Measurements from ENCODE around the gene ERG28.
"Not testable (repeated sequence)": the region's sequence is repeated elsewhere in the genome, so short reads cannot be mapped to it uniquely, and the experiment has no call there.

ERG28 gene, protein sequence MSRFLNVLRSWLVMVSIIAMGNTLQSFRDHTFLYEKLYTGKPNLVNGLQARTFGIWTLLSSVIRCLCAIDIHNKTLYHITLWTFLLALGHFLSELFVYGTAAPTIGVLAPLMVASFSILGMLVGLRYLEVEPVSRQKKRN
- long read RNA-seq, donor 1, transcript ERG28-201 (5 exons, 2,633 nt): major isoform, 62 of 72 reads
- long read RNA-seq, donor 1, partial matches to known transcripts: 10 of 72 reads
- long read RNA-seq, donor 1, other reads (novel, unspliced or antisense): 0 of 72 reads
- long read RNA-seq, donor 2, transcript ERG28-201 (5 exons, 2,633 nt): major isoform, 41 of 41 reads
- long read RNA-seq, donor 2, partial matches to known transcripts: 0 of 41 reads
- long read RNA-seq, donor 2, other reads (novel, unspliced or antisense): 0 of 41 reads
- long read RNA-seq, donor 3, transcript ERG28-201 (5 exons, 2,633 nt): major isoform, 28 of 28 reads
- long read RNA-seq, donor 3, partial matches to known transcripts: 0 of 28 reads
- long read RNA-seq, donor 3, other reads (novel, unspliced or antisense): 0 of 28 reads
- long read RNA-seq, donor 4, transcript ERG28-201 (5 exons, 2,633 nt): major isoform, 39 of 39 reads
- long read RNA-seq, donor 4, partial matches to known transcripts: 0 of 39 reads
- long read RNA-seq, donor 4, other reads (novel, unspliced or antisense): 0 of 39 reads
- long read RNA-seq, donor 5, transcript ERG28-201 (5 exons, 2,633 nt): major isoform, 43 of 50 reads
- long read RNA-seq, donor 5, partial matches to known transcripts: 7 of 50 reads
- long read RNA-seq, donor 5, other reads (novel, unspliced or antisense): 0 of 50 reads
- long read RNA-seq, donor 6, transcript ERG28-201 (5 exons, 2,633 nt): major isoform, 43 of 43 reads
- long read RNA-seq, donor 6, partial matches to known transcripts: 0 of 43 reads
- long read RNA-seq, donor 6, other reads (novel, unspliced or antisense): 0 of 43 reads
- long read RNA-seq, donor 7: 0 reads
- long read RNA-seq, donor 8, transcript ERG28-201 (5 exons, 2,633 nt): major isoform, 45 of 57 reads
- long read RNA-seq, donor 8, partial matches to known transcripts: 5 of 57 reads
- long read RNA-seq, donor 8, other reads (novel, unspliced or antisense): 7 of 57 reads

DNA sequence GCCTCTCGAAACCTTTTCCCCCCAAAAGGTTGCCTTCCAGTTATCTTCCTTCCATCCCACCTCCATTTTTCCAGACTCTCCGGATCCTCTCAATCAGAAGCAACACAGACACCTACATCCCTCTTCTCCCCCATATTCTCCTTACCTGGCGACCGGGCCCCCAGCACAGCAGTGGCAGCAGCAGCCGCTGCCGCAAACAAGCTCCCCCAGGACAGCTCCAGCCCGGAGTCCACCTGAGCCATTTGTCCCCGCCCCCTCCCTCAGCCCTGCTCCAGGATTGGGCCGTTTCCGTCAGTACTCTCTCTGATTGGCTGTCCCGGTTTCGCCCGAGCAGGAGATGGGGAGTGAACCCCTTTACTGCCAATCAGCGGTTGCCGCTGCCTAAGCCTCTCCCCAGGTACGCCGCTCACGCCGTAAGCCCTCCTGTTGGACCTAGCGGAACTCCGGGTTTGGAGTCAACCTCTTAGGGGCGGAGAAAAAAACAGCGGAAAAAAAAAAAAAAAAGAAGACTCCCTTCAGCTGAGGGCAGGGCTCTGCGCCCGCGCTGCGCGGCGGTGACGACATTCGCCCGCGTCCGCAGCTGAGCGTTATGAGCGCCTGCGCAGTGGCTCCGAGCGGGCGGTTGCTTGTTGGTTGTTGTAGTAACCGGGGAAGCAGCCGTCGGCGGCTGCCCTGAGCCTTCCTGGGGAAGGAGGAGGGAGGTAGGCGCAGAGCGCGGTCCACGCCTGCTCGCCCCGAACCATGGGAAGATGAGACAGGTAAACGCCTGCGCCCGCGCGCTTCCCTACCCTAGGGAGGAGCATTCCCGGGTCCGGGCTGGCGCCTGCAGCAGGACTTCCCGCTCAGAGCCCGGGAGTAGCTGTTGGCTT, at the start of gene ERG28, which contains the start of gene TTLL5:
Gene ERG28, minus strand, starts transcription at position 247 of the 869 bp plus-strand sequence. CDS start 3,374 bp downstream, outside the sequence.
Gene TTLL5, plus strand, starts transcription at position 617 of the 869 bp plus-strand sequence. CDS start 1,904 bp downstream, outside the sequence.
- peak; percentile 98 for DNase-seq

DNA sequence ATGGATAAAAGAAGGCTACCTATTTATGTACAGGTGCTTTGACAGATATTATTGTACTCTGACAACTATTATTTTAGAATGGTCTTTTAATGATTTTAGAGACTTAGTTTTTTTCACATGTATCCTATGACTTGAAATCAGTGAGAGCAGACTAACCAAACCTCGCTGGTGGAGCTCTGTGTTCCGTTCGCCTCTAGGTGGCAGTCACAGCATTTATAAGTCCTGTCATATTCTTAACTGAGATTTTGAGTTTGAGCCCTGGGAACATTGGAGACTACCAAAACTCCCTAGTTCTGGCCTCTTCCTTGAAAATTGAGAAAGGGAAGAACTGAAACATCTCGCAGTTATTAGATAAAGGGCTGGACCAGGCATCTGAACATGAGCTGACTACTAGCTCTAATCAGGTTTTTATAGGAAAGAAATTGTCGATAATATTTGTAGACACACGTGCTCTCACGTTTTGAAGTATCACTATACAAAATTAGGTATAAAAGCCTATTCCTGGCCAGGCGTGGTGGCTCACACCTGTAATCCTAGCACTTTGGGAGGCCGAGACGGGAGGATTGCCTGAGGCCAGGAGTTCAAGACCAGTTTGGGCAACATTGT, 48.6 kb upstream of the ERG28 start:
- peak; percentile 27 for DNase-seq

DNA sequence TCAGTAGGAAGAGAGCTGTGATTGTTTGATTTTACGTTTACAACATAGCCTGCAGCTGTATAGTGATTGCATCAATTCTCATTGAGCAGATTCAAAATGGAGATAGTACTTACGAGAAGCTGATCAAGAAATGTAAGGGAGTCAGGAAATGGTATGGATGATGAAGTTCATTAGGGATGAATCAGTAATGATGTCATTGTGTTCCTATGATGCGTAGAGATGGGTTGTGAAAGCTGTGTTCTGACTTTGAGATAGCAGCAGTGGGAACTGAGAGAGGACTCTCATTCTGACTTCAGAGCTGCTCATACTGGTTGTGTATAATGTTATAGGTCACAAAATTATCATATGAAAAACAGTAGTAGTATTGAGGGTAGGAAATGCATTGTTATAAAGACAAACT, 44.3 kb upstream of the ERG28 start:
- DNase-seq: no peak

DNA sequence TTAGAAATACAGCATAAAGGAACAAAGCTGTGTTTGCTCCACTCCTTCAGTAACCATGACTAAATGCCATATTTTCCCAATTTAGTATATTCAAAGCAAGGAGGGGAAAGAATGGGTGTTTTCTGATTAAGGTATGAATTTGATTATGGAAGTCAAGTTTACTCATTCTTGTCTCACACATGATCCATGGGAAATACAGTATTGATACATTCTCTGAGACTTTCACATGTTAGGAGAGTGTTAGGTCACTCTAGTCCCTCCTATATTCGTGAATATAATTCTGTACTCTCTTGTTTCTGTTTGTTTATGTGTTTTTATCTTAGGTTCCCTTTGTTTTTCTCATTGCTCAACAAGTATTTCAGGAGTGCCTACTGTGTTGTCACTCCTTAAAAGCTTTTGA, 42.8 kb upstream of the ERG28 start:
- DNase-seq: no peak

DNA sequence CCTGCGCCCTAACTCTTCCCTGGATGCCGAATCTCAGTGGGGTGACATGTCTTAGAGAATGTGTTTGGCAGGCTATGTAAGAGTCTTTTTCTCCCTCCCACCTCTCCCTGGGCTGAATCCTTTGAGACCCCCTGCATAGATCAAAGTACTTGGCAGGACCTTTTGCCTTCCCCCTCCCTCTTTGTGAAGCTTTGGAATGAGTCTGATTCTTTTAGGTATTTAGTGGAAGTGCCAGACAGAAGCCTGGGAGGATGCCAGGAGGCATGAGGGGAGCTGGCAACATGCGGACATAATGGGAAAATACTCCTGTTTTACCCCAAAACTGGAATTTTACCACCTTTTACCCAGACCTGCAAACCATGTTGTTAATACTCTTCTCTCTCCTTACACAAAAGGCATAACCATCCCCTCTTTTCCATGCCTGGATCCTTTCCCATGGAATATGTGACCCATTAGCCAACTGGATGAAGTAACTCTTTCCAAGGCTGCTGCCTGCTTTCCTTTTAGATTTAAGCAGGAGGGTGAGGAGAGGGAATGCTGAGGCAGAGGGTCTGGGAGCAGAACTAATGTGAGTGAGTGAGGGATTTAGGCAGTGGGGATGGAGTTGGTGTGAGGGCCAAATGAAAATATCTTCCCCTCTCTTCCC, 42.1 kb upstream of the ERG28 start:
- DNase-seq: no peak

DNA sequence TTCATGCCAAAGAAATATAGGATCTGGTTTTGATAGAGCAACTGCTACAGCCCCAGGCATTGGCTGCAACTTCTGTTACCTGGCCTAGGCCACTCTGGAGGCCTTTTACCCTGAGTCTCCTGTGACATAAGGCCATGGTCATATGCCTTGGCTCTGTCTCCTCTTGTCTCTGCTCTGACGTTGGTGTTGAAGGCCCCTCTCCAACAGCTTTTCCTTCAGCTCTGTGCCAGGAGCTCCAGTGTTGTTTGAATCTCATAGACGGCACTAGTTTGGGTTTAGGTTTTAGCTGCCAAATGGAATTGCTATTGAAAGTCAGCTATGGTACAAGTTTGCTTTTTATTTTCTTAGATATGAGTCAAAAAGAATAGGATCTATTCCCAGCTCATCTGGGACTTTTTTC, 41.4 kb upstream of the ERG28 start:
- DNase-seq: no peak

DNA sequence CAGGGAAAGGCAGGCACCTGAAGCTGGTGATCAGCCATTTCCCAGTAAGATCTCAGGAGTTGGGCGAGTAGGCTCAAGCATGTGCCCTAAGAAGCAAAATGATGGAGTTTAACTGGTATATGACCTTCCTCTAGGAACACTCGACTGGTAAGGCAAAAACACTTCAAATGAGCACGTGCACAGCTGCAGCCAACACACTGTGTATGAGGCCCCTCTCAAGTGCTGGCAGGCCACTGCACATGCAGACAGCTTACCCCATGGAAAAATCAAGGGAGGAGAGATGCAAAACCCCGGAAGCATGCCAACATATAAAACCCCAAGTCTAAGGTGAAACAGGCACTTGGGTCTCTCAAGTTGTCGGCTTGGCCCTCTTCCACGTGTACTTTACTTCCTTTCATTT, 39.6 kb upstream of the ERG28 start:
- no peak for DNase-seq

DNA sequence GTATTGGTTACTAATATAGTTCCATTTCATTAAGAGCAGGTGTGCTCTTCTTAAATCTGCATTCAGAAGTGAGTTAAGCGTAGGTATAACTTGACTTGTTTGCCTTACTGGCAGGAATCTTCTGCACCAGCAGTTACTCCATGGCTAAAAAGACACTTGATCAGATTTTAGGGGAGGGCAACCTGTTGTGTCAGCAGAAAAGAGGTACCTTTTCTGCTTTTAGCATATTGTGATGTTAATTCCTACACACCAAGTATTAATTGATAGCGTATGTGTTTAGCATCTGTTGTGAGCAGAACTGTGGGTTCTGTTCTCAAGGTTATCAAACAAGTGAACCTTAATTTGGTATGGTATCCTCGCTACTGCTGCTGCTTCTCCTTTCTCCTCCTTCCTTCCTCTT, 38.7 kb upstream of the ERG28 start:
- no peak for DNase-seq

DNA sequence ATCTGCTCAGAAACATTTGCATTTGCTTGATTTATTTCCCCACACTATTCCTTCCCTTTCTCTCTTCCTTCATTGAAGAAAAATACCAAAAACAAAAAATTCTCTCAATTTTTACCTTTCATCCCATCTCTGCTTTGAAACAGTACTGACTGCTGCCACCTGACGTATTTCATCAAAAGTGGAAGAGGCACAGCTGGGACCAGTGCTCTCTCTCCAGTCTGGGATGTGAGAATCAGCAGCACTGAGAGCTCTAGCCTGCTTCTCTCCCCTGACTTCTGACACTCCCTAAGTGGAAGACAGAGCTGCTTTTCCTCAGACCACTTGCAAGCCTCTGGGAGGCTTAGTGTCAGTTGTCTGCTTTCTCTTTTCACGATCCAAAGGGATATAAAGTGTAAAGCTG, 37.2 kb upstream of the ERG28 start:
- no peak for DNase-seq

DNA sequence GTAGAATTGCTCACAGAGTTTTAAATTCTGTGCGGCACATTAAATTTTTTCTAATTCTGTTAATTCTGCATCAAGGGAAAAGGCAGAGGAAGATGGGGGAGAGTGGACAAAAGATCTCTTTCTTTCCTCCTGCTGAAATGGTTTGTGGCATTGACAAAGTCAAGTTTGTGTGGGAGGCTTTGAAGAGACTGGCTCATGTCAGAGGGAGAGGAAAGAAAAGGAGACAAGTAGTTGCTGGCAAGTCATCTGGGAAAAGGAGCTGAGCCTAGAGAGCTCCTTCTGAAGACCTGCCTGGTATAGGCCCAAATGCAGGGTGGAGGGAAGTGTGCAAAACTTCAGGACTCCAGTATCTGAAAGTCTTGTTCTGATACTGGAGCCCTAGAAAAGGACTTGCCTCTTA, 36.7 kb upstream of the ERG28 start:
- DNase-seq: no peak

DNA sequence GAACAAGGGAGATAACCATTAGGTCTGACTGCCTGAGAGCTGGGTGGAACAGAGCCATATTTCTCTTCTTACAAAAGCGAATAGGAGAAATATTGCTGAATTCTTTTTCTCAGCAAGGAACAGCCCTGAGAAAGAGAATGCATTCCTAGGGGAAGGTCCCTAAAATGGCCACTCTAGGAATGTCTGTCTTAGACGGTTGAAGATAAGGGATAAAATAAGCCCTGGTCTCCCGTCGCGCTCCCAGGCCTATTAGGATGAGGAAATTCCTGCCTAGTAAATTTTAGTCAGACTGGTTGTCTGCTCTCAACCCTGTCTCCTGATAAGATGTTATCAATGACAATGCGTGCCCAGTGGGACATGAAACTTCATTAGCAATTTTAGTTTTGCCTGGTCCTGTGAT, 34.3 kb upstream of the ERG28 start:
- not testable (repeated sequence) for DNase-seq

DNA sequence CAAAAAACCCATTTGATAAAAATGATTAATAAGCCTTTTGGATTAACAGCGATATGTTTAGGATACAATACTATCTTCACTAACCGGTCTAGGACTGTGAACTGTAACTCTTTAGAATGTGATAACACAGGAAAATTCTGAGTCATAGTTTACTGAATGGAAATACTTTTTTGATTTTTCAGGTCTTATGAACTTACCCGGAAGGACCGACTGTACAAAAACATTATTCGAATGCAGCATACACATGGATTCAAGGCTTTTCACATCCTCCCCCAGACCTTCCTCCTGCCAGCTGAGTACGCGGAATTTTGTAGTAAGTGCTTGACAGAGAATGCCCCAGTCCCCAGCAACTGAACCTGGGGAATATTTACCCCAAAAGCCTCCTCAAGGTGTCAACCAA, 29.3 kb upstream of the ERG28 start:
- no peak for DNase-seq

DNA sequence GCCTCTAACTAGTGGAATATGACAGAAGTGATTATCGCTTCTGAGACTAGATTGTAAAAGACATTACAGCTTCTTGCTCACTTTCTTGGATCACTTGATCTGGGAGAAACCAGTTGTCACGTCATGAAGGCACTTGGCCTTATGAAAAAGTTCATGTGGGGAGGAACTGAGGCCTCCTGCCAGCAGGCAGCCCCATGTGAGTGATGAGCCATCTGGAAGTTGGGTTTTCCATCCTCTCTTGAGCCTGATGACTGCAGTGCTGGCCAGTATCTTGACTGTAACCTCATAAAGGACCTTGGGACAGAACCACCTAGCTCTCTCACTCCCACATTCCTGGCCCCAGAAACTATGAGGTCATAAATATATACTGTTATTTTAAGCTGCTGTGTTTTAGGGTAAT, 28.3 kb upstream of the ERG28 start:
- no peak for DNase-seq

DNA sequence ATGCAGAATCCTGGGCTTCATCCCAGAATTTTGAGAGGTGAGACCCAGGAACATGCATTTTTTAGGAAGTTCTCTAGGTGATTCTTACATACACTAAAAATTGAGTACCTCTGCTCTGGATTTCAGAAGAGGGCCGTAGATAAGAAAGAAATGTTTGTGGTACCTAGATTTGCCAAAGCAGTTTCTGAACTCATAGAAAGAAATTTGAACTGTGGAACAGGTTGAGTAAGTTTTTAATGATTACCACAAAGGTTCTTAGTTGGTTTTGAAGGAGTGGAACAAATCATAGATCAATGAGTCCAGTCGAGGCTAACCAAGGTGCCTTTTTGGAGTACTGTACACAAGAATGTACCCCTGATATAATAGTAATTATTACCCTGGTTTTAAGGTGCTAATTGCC, 25.2 kb upstream of the ERG28 start:
- DNase-seq: no peak

DNA sequence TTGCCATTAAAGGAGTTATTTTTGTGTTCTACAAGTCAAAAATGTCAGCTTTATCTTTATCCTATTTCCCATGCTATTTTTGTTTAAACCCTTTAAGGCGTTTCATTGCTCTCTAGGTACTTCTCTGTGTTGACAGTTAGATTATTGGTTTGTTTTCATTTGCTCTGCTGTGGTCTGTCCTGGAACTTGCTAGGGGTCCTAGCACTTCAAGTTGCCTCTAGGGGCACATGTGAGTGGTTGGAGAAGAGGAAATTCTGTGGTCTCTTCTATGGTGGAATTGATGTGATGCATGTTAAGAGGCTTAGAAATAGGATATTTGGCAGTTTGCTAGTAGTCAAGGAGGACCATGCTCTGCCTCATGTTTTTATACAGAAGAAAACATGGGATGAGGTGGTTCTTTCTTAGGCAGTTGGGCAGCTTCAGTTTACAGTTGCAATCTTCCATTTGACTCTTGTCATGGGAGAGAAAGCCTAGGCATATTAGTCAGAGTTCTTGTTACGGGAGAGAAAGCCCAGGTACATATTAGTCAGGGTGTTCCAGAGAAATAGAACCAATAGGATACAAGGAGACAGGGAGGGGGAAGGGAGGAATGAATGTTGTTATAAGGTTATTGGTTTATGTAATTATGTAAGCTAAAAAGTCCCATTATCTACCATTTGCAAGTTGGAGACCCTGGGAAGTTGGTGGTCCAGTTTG, 14.7 kb upstream of the ERG28 start:
- no peak for DNase-seq

DNA sequence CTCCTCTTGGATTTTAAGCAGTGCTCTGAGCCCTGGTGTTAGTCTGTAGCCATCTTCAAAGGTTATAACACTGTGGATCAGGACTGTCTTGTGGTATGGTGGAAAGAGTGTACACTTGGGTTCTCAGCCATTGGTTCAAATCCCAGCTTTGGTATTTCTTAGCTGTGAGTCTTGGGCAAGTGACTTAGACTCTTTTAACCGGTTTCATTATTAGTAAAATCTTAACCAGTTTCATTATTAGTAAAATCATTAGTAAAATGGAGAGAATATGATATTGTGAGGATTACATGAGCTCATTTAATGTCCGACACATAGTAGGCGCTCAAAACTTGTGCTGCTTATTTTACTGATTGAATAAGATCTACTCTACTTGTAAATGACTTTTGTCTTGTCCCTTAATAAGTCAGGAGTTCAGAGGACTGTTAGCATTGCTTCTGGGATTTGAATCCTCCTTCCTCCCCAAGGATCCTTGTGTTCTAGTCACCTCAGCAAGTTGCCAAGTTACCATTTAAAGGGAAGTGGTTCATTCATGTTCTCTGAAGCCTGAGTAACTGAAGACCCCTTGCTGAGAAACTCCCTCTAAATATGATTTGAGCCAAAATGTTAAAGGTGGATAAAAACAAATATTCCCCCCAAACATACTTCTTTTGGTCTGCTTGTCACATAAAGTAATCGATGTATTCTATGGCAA, 12.8 kb upstream of the ERG28 start:
- no peak for DNase-seq

DNA sequence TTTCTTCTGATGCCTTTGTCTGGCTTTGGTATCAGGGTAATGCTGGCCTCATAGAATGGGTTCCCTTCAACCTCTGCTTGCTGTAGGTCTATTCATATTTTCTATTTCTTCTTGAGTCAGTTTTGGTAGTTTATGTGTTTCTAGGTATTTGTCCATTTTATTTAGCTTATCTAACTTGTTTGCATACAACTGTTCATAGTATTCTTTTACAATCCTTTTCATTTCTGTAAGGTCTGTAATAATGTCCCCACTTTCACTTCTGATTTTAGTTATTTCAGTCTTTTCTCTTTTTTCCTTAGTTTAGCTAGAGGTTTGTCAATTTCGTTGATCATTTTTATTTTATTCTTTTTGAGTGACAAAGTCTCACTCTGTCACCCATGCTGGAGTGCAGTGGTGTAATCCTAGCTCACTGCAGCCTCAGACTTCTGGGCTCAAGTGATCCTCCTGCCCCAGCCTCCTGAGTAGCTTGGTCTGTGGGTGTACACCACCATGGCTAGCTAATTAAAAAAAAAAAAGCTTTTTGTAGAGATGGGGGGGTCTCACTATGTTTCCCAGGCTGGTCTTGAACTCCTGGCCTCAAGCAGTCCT, 12.0 kb upstream of the ERG28 start:
- DNase-seq: no peak

DNA sequence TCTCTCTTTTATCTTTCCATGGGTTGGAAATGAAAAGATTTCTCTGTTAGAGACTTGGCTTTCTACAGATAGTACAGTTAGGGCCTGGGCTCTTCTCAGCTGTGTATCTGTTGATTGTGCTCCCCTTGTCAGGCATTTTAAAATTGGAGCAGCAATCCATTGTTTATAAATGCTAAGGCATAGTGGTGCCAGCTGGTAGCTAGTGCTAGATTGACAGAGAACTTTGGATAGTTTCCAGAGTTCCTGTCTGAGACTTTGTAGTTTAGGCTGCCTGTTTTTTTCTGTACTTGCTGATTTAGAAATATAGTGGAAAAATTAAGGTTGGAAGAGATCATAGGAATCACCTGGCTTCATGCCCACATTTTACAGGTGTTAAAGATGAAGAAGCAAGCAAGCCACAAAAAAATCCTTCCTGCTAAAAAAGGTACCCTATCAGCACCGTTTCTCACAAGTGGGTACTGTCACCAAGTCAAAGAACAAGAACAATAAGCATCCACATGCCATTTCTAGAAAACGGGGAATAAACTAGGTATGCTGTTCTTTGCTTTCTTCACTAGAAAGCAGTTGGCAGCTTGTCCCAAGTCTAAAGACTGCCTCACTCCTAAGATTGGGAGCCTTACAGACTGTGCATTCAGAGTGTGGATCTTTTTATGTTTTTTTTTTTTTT, 6.6 kb upstream of the ERG28 start:
- DNase-seq: no peak

DNA sequence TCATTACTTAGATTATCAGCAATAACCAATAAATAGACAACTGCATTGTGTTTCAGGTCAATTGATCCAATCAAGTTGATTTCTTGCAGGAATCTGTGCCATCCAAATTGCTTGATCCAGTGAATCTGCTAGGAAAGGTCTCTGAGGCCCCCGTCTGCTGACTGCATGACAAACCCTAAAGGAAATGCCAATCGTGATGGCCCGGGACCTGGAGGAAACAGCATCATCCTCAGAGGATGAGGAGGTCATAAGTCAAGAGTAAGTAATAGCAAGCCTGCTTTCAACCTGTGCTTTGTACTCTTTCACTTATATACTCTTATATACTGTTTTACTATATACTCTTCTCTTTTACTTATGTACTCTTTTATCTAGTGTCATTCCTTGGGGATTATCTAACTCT, 2.3 kb upstream of the ERG28 start:
- DNase-seq: no peak

All from right kidney (tissue), 9 donors.